ENCODE results near the gene SLC8A1.
"Not testable (repeated sequence)": the region's sequence is repeated elsewhere in the genome, so short reads cannot be mapped to it uniquely, and the experiment has no call there.

SLC8A1 gene

DNA sequence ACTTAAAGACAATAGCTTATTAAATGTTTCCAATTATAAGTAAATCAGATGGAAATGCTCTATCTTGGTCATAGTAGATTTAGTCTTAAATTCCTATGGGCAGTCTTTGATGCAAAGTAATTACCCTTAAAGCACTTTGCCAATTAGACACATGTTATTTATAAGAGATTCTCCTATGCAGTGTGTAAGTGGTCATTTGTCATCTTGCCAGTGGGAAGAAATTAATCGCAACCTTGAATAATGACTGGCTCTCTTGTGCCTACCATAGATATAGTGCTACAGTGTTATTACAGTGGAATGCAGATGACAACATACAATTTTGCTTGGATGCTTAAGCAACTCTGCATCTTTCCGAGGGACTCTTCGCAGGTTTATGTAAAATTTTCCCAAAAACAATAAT is 361.8 kb downstream of the SLC8A1 start:
- TF ChIP-seq, protein P1, sequence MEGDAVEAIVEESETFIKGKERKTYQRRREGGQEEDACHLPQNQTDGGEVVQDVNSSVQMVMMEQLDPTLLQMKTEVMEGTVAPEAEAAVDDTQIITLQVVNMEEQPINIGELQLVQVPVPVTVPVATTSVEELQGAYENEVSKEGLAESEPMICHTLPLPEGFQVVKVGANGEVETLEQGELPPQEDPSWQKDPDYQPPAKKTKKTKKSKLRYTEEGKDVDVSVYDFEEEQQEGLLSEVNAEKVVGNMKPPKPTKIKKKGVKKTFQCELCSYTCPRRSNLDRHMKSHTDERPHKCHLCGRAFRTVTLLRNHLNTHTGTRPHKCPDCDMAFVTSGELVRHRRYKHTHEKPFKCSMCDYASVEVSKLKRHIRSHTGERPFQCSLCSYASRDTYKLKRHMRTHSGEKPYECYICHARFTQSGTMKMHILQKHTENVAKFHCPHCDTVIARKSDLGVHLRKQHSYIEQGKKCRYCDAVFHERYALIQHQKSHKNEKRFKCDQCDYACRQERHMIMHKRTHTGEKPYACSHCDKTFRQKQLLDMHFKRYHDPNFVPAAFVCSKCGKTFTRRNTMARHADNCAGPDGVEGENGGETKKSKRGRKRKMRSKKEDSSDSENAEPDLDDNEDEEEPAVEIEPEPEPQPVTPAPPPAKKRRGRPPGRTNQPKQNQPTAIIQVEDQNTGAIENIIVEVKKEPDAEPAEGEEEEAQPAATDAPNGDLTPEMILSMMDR (conservative IDR thresholded peaks at IDR 0.05; ENCODE audit: low read depth): no peak
- ChIA-PET POLR2A (ENCODE audit: low non-redundant PET) (no interaction called here), CTCF (no interaction called here)
- H3K27ac ChIP-seq: no peak overlapping the region
- DNase-seq (ENCODE audit: low spot score): no peak

DNA sequence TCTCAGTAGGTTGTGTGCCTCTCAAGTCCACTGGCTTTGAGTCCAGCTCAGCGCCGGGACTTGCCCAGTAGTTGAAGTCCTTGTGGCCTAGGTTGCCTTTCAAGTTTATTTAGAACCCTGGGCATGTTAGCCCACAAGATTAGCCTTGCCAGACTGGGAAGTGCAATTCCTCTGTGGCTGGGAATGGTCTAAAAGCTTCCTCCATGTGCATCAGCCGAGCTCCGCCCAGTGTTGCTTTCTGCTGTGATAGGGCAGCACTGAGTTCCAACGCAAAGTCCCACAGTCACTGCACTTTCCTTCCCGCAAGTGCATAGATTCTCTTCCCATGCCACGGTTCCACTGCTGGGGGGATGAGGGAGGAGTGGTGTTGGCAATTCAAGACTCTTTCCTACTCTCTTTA is 364.0 kb downstream of the SLC8A1 start:
- H3K27ac ChIP-seq: no peak overlapping the region
- ChIA-PET CTCF (no interaction called here), POLR2A (ENCODE audit: low non-redundant PET) (no interaction called here)
- TF ChIP-seq, protein P1 (conservative IDR thresholded peaks at IDR 0.05; ENCODE audit: low read depth): no peak
- DNase-seq (ENCODE audit: low spot score): no peak

DNA sequence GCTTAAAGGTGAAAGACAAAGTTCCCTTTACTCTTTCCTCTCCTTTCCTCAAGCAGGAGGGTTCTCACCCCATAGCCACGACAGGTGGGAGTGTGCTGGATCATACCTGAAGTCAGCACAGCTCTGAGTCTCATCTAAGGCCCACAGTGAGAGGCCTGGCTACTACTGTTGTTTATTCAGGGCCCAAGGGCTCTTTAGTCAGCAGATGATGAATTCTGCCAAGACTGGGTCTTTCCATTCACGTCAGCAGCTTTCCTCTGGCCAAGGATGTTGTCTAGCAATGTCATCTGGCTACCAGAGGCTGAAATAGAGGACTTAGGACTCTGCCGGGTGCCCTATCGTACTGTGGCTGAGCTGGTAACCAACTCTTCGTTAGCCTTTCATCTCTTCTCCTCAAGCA is 364.5 kb downstream of the SLC8A1 start:
- DNase-seq (ENCODE audit: low spot score): no peak
- ChIA-PET POLR2A (ENCODE audit: low non-redundant PET) (no interaction called here), CTCF (no interaction called here)
- TF ChIP-seq, protein P1 (conservative IDR thresholded peaks at IDR 0.05; ENCODE audit: low read depth): no peak
- H3K27ac ChIP-seq: no peak overlapping the region

- POLR2A ChIA-PET (ENCODE audit: low non-redundant PET): no interaction called here
- CTCF ChIA-PET: interaction anchor here (0.6 kb wide), 1 partner anchor 300 kb away, joined by 4 read pairs; no protein-coding TSS in a partner anchor
- TF ChIP-seq, protein P1 (conservative IDR thresholded peaks at IDR 0.05; ENCODE audit: low read depth): no peak
- H3K27ac ChIP-seq: no peak overlapping the region
- DNase-seq (ENCODE audit: low spot score): no peak
Measured at GRCh38 chr2:40085786-40086185, 366.1 kb downstream of the SLC8A1 start.

GRCh38 chr2:40073336-40073735 is 378.6 kb downstream of the SLC8A1 start:
- H3K27ac ChIP-seq; DNase-seq (ENCODE audit: low spot score); POLR2A ChIA-PET (ENCODE audit: low non-redundant PET); CTCF ChIA-PET: not testable (repeated sequence)

DNA sequence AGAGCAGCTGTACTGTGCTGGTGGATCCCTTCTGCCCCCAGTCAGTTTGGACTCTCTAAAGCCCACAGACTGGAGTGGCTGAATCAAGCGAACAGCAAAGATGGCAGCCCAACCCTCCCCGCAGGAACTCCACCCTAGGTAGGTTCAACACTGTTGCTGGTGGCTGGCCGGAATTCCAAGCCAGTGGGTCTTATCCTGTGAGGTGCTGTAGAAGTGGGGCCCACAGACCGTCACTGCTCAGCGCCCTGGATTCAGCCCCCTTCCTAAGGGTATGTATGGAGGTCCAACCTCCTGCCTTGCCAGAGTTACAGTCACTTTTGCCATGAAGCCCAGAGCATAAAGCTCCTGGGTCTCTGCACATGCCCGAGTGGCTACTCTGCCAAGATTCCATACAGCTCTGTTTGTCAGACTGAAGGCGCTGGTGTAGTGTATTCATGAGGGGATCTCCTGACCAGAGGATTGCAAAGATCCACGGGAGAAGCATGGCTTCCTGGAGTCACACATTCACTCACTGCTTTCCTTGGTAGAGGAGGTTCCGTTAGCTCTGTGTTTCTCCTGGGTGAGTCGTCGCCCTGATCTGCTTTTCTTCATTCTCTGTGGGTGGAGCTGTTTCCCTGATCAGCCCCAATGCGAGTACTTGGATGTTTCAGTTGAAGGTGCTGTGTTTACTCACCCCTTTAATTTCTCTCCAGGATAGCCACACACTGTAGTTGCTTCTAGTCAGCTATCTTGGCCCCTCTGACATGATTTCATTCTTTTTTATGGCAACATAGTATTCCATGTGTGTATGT is 379.3 kb downstream of the SLC8A1 start:
- TF ChIP-seq, protein P1 (conservative IDR thresholded peaks at IDR 0.05; ENCODE audit: low read depth): no peak
- DNase-seq (ENCODE audit: low spot score): no peak
- ChIA-PET CTCF (no interaction called here), POLR2A (ENCODE audit: low non-redundant PET) (no interaction called here)
- no peak overlapping the region for H3K27ac ChIP-seq

- H3K27ac ChIP-seq: no peak overlapping the region
- TF ChIP-seq, protein P1 (conservative IDR thresholded peaks at IDR 0.05; ENCODE audit: low read depth): no peak
- CTCF ChIA-PET: no interaction called here
- DNase-seq (ENCODE audit: low spot score): no peak
- POLR2A ChIA-PET (ENCODE audit: low non-redundant PET): no interaction called here
Measured at GRCh38 chr2:40062381-40062780, 389.5 kb downstream of the SLC8A1 start.
